Prostate gland (tissue), 2 donors: ENCODE results near the gene CAB39. TPM values are rescaled to one million over a fixed set of nuclear protein-coding genes. Genes with fewer than 3 reads are reported as not detected.

Experiments used
- DNase-seq: peaks from one replicate; pipeline ENCODE4 v3.0.0-alpha.2; 2019; ENCODE audit warnings: low spot score
- H3K27ac ChIP-seq, 2 donors: fragments of 200-600 bp; sonication (generic); 2 replicates each; pipeline ENCODE4 v1.5.1; 2017 to 2019
- H3K27me3 ChIP-seq: fragments of 200-600 bp; sonication (generic); replicated peaks from 2 replicates; pipeline ENCODE4 v1.5.1; 2019; ENCODE audit not compliant: insufficient read depth
- H3K36me3 ChIP-seq, 2 donors: fragments of 200-600 bp; sonication (generic); 1 replicate in 1 of 2; 2 replicates in 1 of 2; pipeline versions ENCODE4 v1.5.1 to v1.8.1; 2017 to 2019
- H3K4me1 ChIP-seq: fragments of 200-600 bp; sonication (generic); replicated peaks from 2 replicates; pipeline ENCODE4 v1.5.1; 2019
- H3K4me3 ChIP-seq, 2 donors: fragments of 200-600 bp; sonication (generic); 2 replicates each; pipeline ENCODE4 v1.5.1; 2017 to 2019
- H3K9me3 ChIP-seq: fragments of 200-600 bp; sonication (generic); 2 replicates; pipeline ENCODE4 v1.5.1; 2017
- POLR2A ChIP-seq: fragments of 450-650 bp; IDR thresholded peaks from one replicate; pipeline ENCODE4 v1.6.1; 2016; ENCODE audit warnings: antibody characterized with exemption, mild to moderate bottlenecking
- POLR2AphosphoS5 ChIP-seq: sonication (generic); formaldehyde crosslinking; IDR thresholded peaks from one replicate; pipeline ENCODE4 v1.6.1; 2017; ENCODE audit warnings: antibody characterized with exemption
- WGBS: methylation state at CpG from one replicate; pipeline ENCODE4 v1.1.5; 2018; 5-methylcytosine and 5-hydroxymethylcytosine counted together
- intact Hi-C: fragments of 100-400 bp; cut with DNase I; formaldehyde crosslinking; loops from one replicate; pipeline ENCODE4 v1.14.2; 2022
- total RNA-seq, 2 donors: library from RNA; depleted of rRNA; stranded (reverse); fragments of >200 nt; gene quantifications; one replicate each; pipeline ENCODE4 v1.1.0, GENCODE V29; 2016
- TF ChIP-seq, protein P1 (sequence below), 4 experiments: fragments of 200-600 bp in 2 of 4; fragments of 450-650 bp in 2 of 4; sonication (generic) in 2 of 4; IDR thresholded peaks; 1 replicate in 3 of 4; 2 replicates in 1 of 4; pipeline ENCODE4 v1.5.1; 2016 to 2019; ENCODE audit warnings: antibody characterized with exemption in 4 of 4, mild to moderate bottlenecking in 2 of 4, moderate library complexity in 2 of 4

Gene CAB39
- total RNA-seq, 2 donors from 2014 or later = 75.4 to 105 TPM

DNA sequence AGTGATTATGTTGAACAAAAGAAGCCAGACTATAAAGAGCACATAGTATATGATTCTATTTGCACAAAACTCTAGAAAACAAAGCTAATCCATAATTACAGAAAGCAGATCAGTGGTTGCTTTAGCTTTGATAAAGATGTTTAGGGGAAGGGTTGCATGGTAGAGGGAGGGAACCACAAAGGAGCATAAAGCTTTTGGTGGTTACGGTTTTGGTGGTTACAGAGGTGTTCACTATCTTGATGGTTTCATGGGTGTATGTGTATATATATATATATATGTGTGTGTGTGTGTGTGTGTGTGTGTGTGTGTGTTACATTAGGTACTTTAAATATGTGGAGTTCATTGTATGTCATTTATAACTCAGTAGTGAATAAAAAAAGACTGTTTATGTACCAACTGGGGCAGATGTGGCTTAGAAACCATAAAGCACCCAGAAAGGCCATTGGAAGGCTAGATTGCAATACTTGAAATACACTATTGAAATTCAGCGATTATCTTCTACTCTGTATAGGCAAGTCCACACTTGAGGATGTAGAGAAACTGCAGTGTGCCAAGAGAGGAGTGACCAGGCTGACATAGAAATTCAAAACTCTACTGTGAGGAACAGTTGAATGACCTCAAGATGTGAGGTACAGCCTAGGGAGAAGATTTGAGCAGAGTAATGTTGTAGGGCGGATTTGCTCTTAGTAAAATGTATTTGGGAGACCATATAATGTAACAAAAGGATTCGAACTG, 60.6 kb downstream of the CAB39 start:
- intact Hi-C loops = no loop called here
- Histone ChIP-seq H3K9me3 (no peaks in the 10 kb centered on the region), H3K27me3 (no peaks in the 10 kb centered on the region), H3K36me3 (no peaks in the 10 kb centered on the region), H3K4me3 (no peak overlapping the region), H3K27ac (no peak overlapping the region), H3K4me1 (no peaks in the 10 kb centered on the region)
- DNase-seq = no peak
- WGBS = 91% methylated on average over 4 of the region's 4 CpGs
- TF ChIP-seq POLR2A = no peak
- TF ChIP-seq POLR2AphosphoS5 = no peak
- TF ChIP-seq, protein P1, sequence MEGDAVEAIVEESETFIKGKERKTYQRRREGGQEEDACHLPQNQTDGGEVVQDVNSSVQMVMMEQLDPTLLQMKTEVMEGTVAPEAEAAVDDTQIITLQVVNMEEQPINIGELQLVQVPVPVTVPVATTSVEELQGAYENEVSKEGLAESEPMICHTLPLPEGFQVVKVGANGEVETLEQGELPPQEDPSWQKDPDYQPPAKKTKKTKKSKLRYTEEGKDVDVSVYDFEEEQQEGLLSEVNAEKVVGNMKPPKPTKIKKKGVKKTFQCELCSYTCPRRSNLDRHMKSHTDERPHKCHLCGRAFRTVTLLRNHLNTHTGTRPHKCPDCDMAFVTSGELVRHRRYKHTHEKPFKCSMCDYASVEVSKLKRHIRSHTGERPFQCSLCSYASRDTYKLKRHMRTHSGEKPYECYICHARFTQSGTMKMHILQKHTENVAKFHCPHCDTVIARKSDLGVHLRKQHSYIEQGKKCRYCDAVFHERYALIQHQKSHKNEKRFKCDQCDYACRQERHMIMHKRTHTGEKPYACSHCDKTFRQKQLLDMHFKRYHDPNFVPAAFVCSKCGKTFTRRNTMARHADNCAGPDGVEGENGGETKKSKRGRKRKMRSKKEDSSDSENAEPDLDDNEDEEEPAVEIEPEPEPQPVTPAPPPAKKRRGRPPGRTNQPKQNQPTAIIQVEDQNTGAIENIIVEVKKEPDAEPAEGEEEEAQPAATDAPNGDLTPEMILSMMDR (IDR thresholded peaks at IDR 0.05) = no peak

DNA sequence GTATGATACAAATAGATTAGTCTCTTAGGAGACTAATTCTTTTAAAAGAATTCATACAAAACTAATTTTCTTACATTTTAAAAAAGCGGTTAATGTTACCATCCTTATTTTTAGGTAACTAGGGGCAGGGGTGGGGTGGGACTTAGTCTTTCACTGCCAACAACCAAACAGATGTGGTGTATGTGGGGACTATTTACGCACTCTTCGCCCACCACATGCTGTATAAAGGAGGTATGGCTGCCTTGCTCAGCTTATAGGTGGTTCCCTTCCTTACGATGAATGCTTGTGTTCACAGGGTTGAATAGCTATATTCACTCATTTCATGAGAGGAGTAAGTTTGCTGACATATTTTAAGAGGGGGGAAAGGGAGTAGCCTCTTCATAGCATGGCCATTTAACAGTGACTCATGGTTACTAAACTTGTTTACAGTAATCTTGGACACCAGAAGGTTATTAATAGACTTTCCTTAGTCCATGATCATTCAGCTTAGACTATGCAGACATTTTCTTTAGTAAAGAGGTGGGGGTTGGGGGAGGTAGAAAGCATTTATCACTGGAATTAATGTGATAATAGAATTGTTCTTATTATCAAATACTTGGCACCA, 61.8 kb downstream of the CAB39 start:
- DNase-seq = no peak

GRCh38 chr2:230775737-230776136, 63.1 kb downstream of the CAB39 start:
- 97% methylated on average over 4 of the region's 4 CpGs for WGBS
- intact Hi-C loops = no loop called here
- no peaks in the 10 kb centered on the region for H3K9me3 ChIP-seq
- TF ChIP-seq, protein P1 (IDR thresholded peaks at IDR 0.05) = no peak
- TF ChIP-seq POLR2AphosphoS5 (no peak), POLR2A (no peak)
- H3K4me3 ChIP-seq = no peak overlapping the region
- H3K36me3 ChIP-seq = no peaks in the 10 kb centered on the region
- no peak overlapping the region for H3K27ac ChIP-seq
- no peaks in the 10 kb centered on the region for H3K27me3 ChIP-seq
- DNase-seq = no peak
- H3K4me1 ChIP-seq = no peaks in the 10 kb centered on the region

More for the DNA sequence above, 61.8 kb downstream of the CAB39 start:
- Histone ChIP-seq H3K9me3 (no peaks in the 10 kb centered on the region), H3K27ac (no peak overlapping the region), H3K27me3 (no peaks in the 10 kb centered on the region), H3K4me3 (no peak overlapping the region), H3K36me3 (no peaks in the 10 kb centered on the region), H3K4me1 (no peaks in the 10 kb centered on the region)
- TF ChIP-seq POLR2A (no peak), POLR2AphosphoS5 (no peak)
- TF ChIP-seq, protein P1 (IDR thresholded peaks at IDR 0.05) = no peak
- intact Hi-C loops = no loop called here
- WGBS = 91% methylated on average over 4 of the region's 4 CpGs

DNA sequence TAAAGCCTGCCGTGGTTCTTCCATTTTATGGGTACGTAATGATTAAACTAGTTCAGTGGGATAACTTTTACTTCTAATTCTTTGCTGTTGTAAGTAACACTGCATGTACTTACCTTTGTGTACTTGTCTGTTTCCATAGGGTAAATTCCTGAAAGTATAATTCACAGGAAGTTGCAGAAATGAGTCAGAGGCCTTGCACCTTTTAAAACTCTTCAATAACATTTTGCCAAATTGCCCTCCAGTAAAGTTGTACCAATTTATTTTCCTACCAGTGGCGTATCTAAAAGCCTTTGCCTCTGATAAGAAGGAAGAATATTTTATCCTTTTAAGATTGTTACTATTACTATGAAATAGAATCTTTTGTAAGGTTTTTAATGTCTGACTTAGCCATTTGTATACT, 65.1 kb downstream of the CAB39 start:
- no peak for DNase-seq
- Histone ChIP-seq H3K4me1 (no peaks in the 10 kb centered on the region), H3K27ac (no peak overlapping the region), H3K36me3 (no peaks in the 10 kb centered on the region), H3K9me3 (no peaks in the 10 kb centered on the region), H3K4me3 (no peak overlapping the region), H3K27me3 (no peaks in the 10 kb centered on the region)
- TF ChIP-seq POLR2A (no peak), POLR2AphosphoS5 (no peak)
- TF ChIP-seq, protein P1 (IDR thresholded peaks at IDR 0.05) = no peak
- 85% methylated on average over 3 of the region's 3 CpGs for WGBS
- intact Hi-C loops = no loop called here
